GM12878 (cell line): ENCODE data around the gene P2RX6. TPM values are rescaled to one million over a fixed set of nuclear protein-coding genes. Genes with fewer than 3 reads are reported as not detected.

ENCODE experiments used
- ATAC-seq: fragments of 200-7000 bp; cut with Tn5 transposase; 3 replicates; pipeline ENCODE4 v1.9.1; 2020; ENCODE audit warnings: mild to moderate bottlenecking, moderate library complexity
- BruUV-seq: library from RNA; stranded (reverse); fragments of 400-500 nt; replicated peaks from 2 replicates; lab custom pipeline; 2021; lab: Mats Ljungman, UMichigan
- CTCF ChIA-PET: fragments of 300-600 bp; sonication (Branson Sonifier 250); formaldehyde crosslinking; extraction: SDS; loops from one replicate; lab custom pipeline; 2021; ENCODE audit warnings: inconsistent platforms; lab: Yijun Ruan, JAX
- POLR2A ChIA-PET: fragments of 350-600 bp; formaldehyde crosslinking; extraction: SDS; loops from one replicate; lab custom pipeline; 2021; ENCODE audit warnings: inconsistent platforms; lab: Charles Lee
- RAD21 ChIA-PET: fragments of 300-600 bp; sonication (Branson Sonifier 250); formaldehyde crosslinking; loops from one replicate; lab custom pipeline; 2023; ENCODE audit warnings: antibody characterized with exemption; ENCODE audit not compliant: unreplicated experiment; lab: Charles Lee
- SMC1A ChIA-PET: fragments of 300-600 bp; sonication (Branson Sonifier 250); formaldehyde crosslinking; loops from one replicate; lab custom pipeline; 2023; ENCODE audit not compliant: unreplicated experiment, uncharacterized antibody; lab: Charles Lee
- DNase-seq: peaks from one replicate; pipeline ENCODE4 v3.0.0-alpha.2; 2011; ENCODE audit warnings: low read depth, low spot score
- FAIRE-seq: peaks from 3 replicates; lab custom pipeline; 2011; peaks lifted over from hg19 to GRCh38; lab: Jason Lieb, UNC
- H2AFZ ChIP-seq: 2 replicates; pipeline ENCODE4 v1.6.0; 2011; ENCODE audit warnings: low read depth, low read length, control low read depth; ENCODE audit not compliant: control insufficient read depth
- H3K27ac ChIP-seq: 2 replicates; pipeline ENCODE4 v1.5.1; 2011; ENCODE audit warnings: control low read depth; ENCODE audit not compliant: control insufficient read depth, insufficient read depth
- H3K27me3 ChIP-seq, 2 experiments: replicated peaks in 1 of 2; 2 replicates each; pipeline versions ENCODE4 v1.6.0 to v1.6.1; 2011; ENCODE audit warnings: low read length in 1 of 2; ENCODE audit not compliant: control insufficient read depth in 2 of 2, insufficient read depth in 2 of 2
- H3K36me3 ChIP-seq, 2 experiments: 2 replicates each; pipeline ENCODE4 v1.5.1; 2011; ENCODE audit warnings: low read length in 1 of 2; ENCODE audit not compliant: control insufficient read depth in 2 of 2, insufficient read depth in 2 of 2
- H3K4me1 ChIP-seq: 2 replicates; pipeline ENCODE4 v1.6.1; 2011; ENCODE audit warnings: mild to moderate bottlenecking, low read length, moderate library complexity, mixed read lengths; ENCODE audit not compliant: control insufficient read depth, insufficient read depth
- H3K4me2 ChIP-seq: 2 replicates; pipeline ENCODE4 v1.6.0; 2011; ENCODE audit warnings: control low read depth; ENCODE audit not compliant: control insufficient read depth, insufficient read depth
- H3K4me3 ChIP-seq: fragments of 200-600 bp; sonication (generic); 2 replicates; pipeline ENCODE4 v1.5.1; 2016
- H3K79me2 ChIP-seq: 2 replicates; pipeline ENCODE4 v1.6.0; 2011; ENCODE audit warnings: low read length; ENCODE audit not compliant: control insufficient read depth, insufficient read depth
- H3K9ac ChIP-seq: 2 replicates; pipeline ENCODE4 v1.8.0; 2011; ENCODE audit warnings: low read length, control low read depth, mixed read lengths; ENCODE audit not compliant: control insufficient read depth, insufficient read depth
- H3K9me3 ChIP-seq: replicated peaks from 3 replicates; pipeline ENCODE4 v1.5.1; 2011; ENCODE audit warnings: mild to moderate bottlenecking, low read length; ENCODE audit not compliant: control insufficient read depth, insufficient read depth
- H4K20me1 ChIP-seq: 2 replicates; pipeline ENCODE4 v1.6.0; 2011; ENCODE audit not compliant: control insufficient read depth, insufficient read depth
- CBFB ChIP-seq: IDR thresholded peaks from 2 replicates; pipeline ENCODE4 v1.6.1; 2016; ENCODE audit warnings: antibody characterized with exemption, low read depth
- CREB1 ChIP-seq: IDR thresholded peaks from 2 replicates; pipeline ENCODE4 v1.6.1; 2012; ENCODE audit warnings: low read depth, mild to moderate bottlenecking, inconsistent platforms
- E2F8 ChIP-seq: fragments of 450-650 bp; IDR thresholded peaks from 2 replicates; pipeline ENCODE4 v1.6.1; 2018; ENCODE audit warnings: mild to moderate bottlenecking, low read depth, moderate library complexity; ENCODE audit not compliant: partially characterized antibody
- HDGF ChIP-seq: fragments of 450-650 bp; IDR thresholded peaks from 2 replicates; pipeline ENCODE4 v1.6.1; 2016; ENCODE audit warnings: antibody characterized with exemption
- MYC ChIP-seq: IDR thresholded peaks from 2 replicates; pipeline ENCODE4 v1.6.1; 2011; ENCODE audit warnings: mild to moderate bottlenecking, low read length, moderate library complexity, inconsistent platforms; ENCODE audit not compliant: insufficient read depth, insufficient replicate concordance, insufficient read length, severe bottlenecking
- NFYB ChIP-seq: IDR thresholded peaks from 2 replicates; pipeline ENCODE4 v1.6.1; 2011; ENCODE audit warnings: low read depth, mild to moderate bottlenecking, low read length, improper control_type of control experiment, moderate library complexity; ENCODE audit not compliant: insufficient read depth
- NR2F1 ChIP-seq: fragments of 450-650 bp; conservative IDR thresholded peaks from 2 replicates; pipeline ENCODE4 v1.6.1; 2017; ENCODE audit warnings: mild to moderate bottlenecking
- PAX8 ChIP-seq: fragments of 450-650 bp; IDR thresholded peaks from 2 replicates; pipeline ENCODE4 v1.6.1; 2017; ENCODE audit warnings: mild to moderate bottlenecking, moderate library complexity
- PKNOX1 ChIP-seq: fragments of 450-650 bp; IDR thresholded peaks from 2 replicates; pipeline ENCODE4 v1.6.1; 2016; ENCODE audit warnings: mild to moderate bottlenecking
- POLR2A ChIP-seq: IDR thresholded peaks from 2 replicates; pipeline ENCODE4 v1.6.1; 2011; ENCODE audit warnings: low read depth, mild to moderate bottlenecking, low read length
- POU2F2 ChIP-seq: IDR thresholded peaks from 3 replicates; pipeline ENCODE4 v1.6.1; 2011; ENCODE audit warnings: low read depth, mild to moderate bottlenecking, low read length, borderline replicate concordance
- RAD51 ChIP-seq: fragments of 450-650 bp; IDR thresholded peaks from 2 replicates; pipeline ENCODE4 v1.6.1; 2016; ENCODE audit warnings: moderate library complexity, mild to moderate bottlenecking, inconsistent platforms
- SMARCA5 ChIP-seq: fragments of 450-650 bp; IDR thresholded peaks from 2 replicates; pipeline ENCODE4 v1.6.1; 2017; ENCODE audit warnings: mild to moderate bottlenecking
- TCF3 ChIP-seq: IDR thresholded peaks from 2 replicates; pipeline ENCODE4 v1.6.1; 2012; ENCODE audit warnings: low read depth, mild to moderate bottlenecking, low read length, borderline replicate concordance; ENCODE audit not compliant: insufficient read depth
- USF1 ChIP-seq: IDR thresholded peaks from 2 replicates; pipeline ENCODE4 v1.6.1; 2011; ENCODE audit warnings: borderline replicate concordance, low read depth, mild to moderate bottlenecking, moderate library complexity, mixed read lengths, low read length; ENCODE audit not compliant: insufficient read depth; ENCODE audit errors: extremely low read length
- ZNF24 ChIP-seq: fragments of 450-650 bp; IDR thresholded peaks from 2 replicates; pipeline ENCODE4 v1.6.1; 2017; ENCODE audit warnings: antibody characterized with exemption, mild to moderate bottlenecking
- WGBS: methylation state at CpG from one replicate; pipeline ENCODE4 v1.1.6; 2016; ENCODE audit warnings: low lambda C conversion rate; ENCODE audit not compliant: insufficient replicate concordance, insufficient coverage; ENCODE audit errors: missing lambda C conversion rate; 5-methylcytosine and 5-hydroxymethylcytosine counted together
- in situ Hi-C: fragments of 300-500 bp; cut with MboI; formaldehyde crosslinking; loops from 9 replicates; pipeline ENCODE4 v1.14.3; 2018; ENCODE audit warnings: mixed read lengths
- intact Hi-C: fragments of 100-400 bp; cut with micrococcal nuclease; formaldehyde crosslinking; loops from one replicate; pipeline ENCODE4 v1.14.2; 2022; ENCODE audit not compliant: unreplicated experiment
- polyA plus RNA-seq, 11 experiments: library from polyadenylated mRNA; depleted of rRNA in 4 of 11; unstranded in 6 of 11; stranded (reverse) in 5 of 11; fragments of >200 nt; fragmentation: Nextera tagmentation in 4 of 11; fragmentation: Illumina TruSeq in 1 of 11; extraction: Ambion mirVana in 4 of 11; extraction: Trizol in 1 of 11; gene quantifications; 1 replicate in 1 of 11; 2 replicates in 10 of 11; pipeline versions ENCODE4 v1.2.1 to v1.2.3, GENCODE V29; 2011 to 2016; ENCODE audit warnings: inconsistent platforms in 2 of 11, missing spikeins in 2 of 11, low read depth in 1 of 11
- total RNA-seq, 4 experiments: library from RNA; depleted of rRNA in 3 of 4; stranded (reverse); fragments of >200 nt in 3 of 4; fragmentation: Illumina TruSeq in 1 of 4; extraction: Trizol in 1 of 4; gene quantifications; 2 replicates each; pipeline versions ENCODE4 v1.2.1 to v1.2.3, GENCODE V29; 2013 to 2021
- TF ChIP-seq, protein P1 (sequence below): IDR thresholded peaks from 2 replicates; pipeline ENCODE4 v1.6.1; 2012; ENCODE audit warnings: low read depth, low read length, improper control_type of control experiment

Gene P2RX6
- total and polyA plus RNA-seq, 10 of the 15 experiments (the other 5 are each of a cell fraction or from before 2014, with no cell fraction given): 0.03 to 0.21 (median 0.07) TPM; not detected in 5

- no peak for TF ChIP-seq NR2F1
- TF ChIP-seq ZNF24: no peak
- TF ChIP-seq NFYB: no peak
These were observed 571 bp downstream of the P2RX6 start (continued) for GRCh38 chr22:21015466-21016006.

- H3K79me2 ChIP-seq: no peaks in the 10 kb centered on the region
- no peaks in the 10 kb centered on the region for H4K20me1 ChIP-seq
- no peak overlapping the region for H3K4me3 ChIP-seq
- RAD21 ChIA-PET: no interaction called here
- H2AFZ ChIP-seq: no peak overlapping the region
- TF ChIP-seq ZNF24 (no peak), PAX8 (no peak), CREB1 (no peak), USF1 (no peak), POU2F2 (no peak), MYC (no peak), POLR2A (no peak), PKNOX1 (no peak), NR2F1 (no peak), E2F8 (no peak), TCF3 (no peak), SMARCA5 (no peak), RAD51 (no peak), HDGF (no peak), CBFB (no peak)
- TF ChIP-seq, protein P1, sequence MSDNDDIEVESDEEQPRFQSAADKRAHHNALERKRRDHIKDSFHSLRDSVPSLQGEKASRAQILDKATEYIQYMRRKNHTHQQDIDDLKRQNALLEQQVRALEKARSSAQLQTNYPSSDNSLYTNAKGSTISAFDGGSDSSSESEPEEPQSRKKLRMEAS: no peak
- TF ChIP-seq, all 136 proteins: peak for 0
- POLR2A ChIA-PET: no interaction called here
- Histone ChIP-seq H3K27me3 (no peaks in the 10 kb centered on the region; a peak in 2 of 4 replicates), H3K27ac (no peak overlapping the region), H3K4me2 (no peak overlapping the region), H3K9ac (no peak overlapping the region), H3K4me1 (peaks cover 7% of the 10 kb centered on the region), H3K9me3 (no peaks in the 10 kb centered on the region), H3K36me3 (no peaks in the 10 kb centered on the region)
- in situ Hi-C loops: no loop called here
- CTCF ChIA-PET: no interaction called here
- FAIRE-seq (no peak), DNase-seq (no peak), ATAC-seq (no peak)
- 30% methylated on average over 13 of the region's 13 CpGs for WGBS
- SMC1A ChIA-PET: no interaction called here
- intact Hi-C loops: no loop called here
- no TSS peak for BruUV-seq
These were observed 1.9 kb downstream of the P2RX6 start for GRCh38 chr22:21016644-21017420.
